ENCODE measurements around the gene RAB27B. TPM values are rescaled to one million over a fixed set of nuclear protein-coding genes. Genes with fewer than 3 reads are reported as not detected.

RAB27B gene
- total RNA-seq, 2 donors from 2014 or later, result 0.66 to 10.1 TPM

DNA sequence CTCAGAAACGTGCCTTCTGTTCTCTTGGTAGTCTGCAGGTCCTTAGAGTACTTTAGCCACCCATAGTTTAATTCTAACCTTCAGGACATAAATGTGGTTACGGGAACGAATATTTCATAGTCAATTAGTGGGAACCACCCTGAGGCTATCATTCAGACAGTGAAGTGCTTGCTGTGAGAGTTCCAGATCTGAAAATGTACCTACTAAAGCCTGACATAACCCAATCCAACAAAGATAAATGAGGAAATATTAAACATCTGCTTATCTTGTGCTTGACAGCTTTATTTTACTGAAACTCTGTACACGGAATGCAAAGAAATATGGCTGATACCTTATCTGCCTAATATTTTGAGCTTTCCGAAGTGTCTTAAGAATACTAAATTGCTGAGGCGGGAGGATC, 43.0 kb downstream of the RAB27B start:
- no peaks in the 10 kb centered on the region for H3K9me3 ChIP-seq
- DNase-seq (no peak), ATAC-seq (no peak)
- intact Hi-C loops (cut with DNase I), result no loop called here
- H3K27me3 ChIP-seq, result no peaks in the 10 kb centered on the region
- H3K27ac ChIP-seq, result no peak overlapping the region
- H3K4me1 ChIP-seq, result no peaks in the 10 kb centered on the region
- WGBS, 2 donors, result 75 to 83% methylated on average over 6 of the region's 6 CpGs
- H3K4me3 ChIP-seq, result no peak overlapping the region
- TF ChIP-seq POLR2A (IDR thresholded peaks at IDR 0.05), result no peak
- TF ChIP-seq, protein P1, sequence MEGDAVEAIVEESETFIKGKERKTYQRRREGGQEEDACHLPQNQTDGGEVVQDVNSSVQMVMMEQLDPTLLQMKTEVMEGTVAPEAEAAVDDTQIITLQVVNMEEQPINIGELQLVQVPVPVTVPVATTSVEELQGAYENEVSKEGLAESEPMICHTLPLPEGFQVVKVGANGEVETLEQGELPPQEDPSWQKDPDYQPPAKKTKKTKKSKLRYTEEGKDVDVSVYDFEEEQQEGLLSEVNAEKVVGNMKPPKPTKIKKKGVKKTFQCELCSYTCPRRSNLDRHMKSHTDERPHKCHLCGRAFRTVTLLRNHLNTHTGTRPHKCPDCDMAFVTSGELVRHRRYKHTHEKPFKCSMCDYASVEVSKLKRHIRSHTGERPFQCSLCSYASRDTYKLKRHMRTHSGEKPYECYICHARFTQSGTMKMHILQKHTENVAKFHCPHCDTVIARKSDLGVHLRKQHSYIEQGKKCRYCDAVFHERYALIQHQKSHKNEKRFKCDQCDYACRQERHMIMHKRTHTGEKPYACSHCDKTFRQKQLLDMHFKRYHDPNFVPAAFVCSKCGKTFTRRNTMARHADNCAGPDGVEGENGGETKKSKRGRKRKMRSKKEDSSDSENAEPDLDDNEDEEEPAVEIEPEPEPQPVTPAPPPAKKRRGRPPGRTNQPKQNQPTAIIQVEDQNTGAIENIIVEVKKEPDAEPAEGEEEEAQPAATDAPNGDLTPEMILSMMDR (IDR thresholded peaks at IDR 0.05), result no peak
- H3K36me3 ChIP-seq (replicated peaks in 1 of 2; ENCODE audit: insufficient read depth in 1 of 2, low read depth in 2 of 2), result no peaks in the 10 kb centered on the region

GRCh38 chr18:54872681-54873080, 44.4 kb downstream of the RAB27B start:
- WGBS, 2 donors, result 86 to 90% methylated on average over 1 of the region's 1 CpG
- H3K9me3 ChIP-seq, result no peaks in the 10 kb centered on the region
- H3K36me3 ChIP-seq (replicated peaks in 1 of 2; ENCODE audit: insufficient read depth in 1 of 2, low read depth in 2 of 2), result no peaks in the 10 kb centered on the region
- no peaks in the 10 kb centered on the region for H3K27me3 ChIP-seq
- DNase-seq (no peak), ATAC-seq (no peak)
- H3K27ac ChIP-seq, result no peak overlapping the region
- no peak for TF ChIP-seq POLR2A (IDR thresholded peaks at IDR 0.05)
- TF ChIP-seq, protein P1 (IDR thresholded peaks at IDR 0.05), result no peak
- no peak overlapping the region for H3K4me3 ChIP-seq
- no peaks in the 10 kb centered on the region for H3K4me1 ChIP-seq
- intact Hi-C loops (cut with DNase I), result no loop called here

- TF ChIP-seq, protein P1 (IDR thresholded peaks at IDR 0.05), result no peak
- TF ChIP-seq POLR2A (IDR thresholded peaks at IDR 0.05), result no peak
- Histone ChIP-seq H3K4me3 (no peak overlapping the region), H3K27me3 (no peaks in the 10 kb centered on the region), H3K36me3 (replicated peaks in 1 of 2; ENCODE audit: insufficient read depth in 1 of 2, low read depth in 2 of 2) (no peaks in the 10 kb centered on the region), H3K9me3 (no peaks in the 10 kb centered on the region), H3K4me1 (peaks cover 4% of the 10 kb centered on the region), H3K27ac (no peak overlapping the region)
- ATAC-seq, result no peak
- intact Hi-C loops (cut with DNase I), result no loop called here
- no peak for DNase-seq
- 47 to 67% methylated on average over 2 of the region's 2 CpGs for WGBS, 2 donors
Measured at GRCh38 chr18:54873884-54874255, 45.6 kb downstream of the RAB27B start.

DNA sequence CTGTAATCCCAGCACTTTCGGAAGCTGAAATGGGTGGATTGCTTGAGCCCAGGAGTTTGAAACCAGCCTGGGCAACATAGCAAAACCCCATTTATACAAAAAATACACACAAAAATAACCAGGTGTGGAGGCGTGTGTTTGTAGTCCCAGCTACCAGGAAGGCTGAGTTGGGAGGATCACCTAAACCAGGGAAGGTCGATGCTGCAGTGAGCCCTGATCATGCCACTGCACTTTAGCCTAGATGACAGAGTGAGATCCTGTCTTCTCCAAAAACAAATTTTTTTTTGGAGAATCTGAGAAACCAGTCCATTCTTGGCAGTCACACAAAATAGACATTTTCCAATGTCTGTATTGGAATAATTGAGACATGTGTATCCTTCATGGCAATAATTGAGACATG, 46.8 kb downstream of the RAB27B start:
- WGBS, 2 donors, result 76 to 81% methylated on average over 3 of the region's 3 CpGs
- Histone ChIP-seq H3K9me3 (no peaks in the 10 kb centered on the region), H3K27me3 (no peaks in the 10 kb centered on the region), H3K27ac (no peak overlapping the region), H3K36me3 (replicated peaks in 1 of 2; ENCODE audit: insufficient read depth in 1 of 2, low read depth in 2 of 2) (no peaks in the 10 kb centered on the region), H3K4me1 (peaks cover 4% of the 10 kb centered on the region), H3K4me3 (no peak overlapping the region)
- ATAC-seq (no peak), DNase-seq (no peak)
- intact Hi-C loops (cut with DNase I), result no loop called here
- no peak for TF ChIP-seq POLR2A (IDR thresholded peaks at IDR 0.05)
- TF ChIP-seq, protein P1 (IDR thresholded peaks at IDR 0.05), result no peak

DNA sequence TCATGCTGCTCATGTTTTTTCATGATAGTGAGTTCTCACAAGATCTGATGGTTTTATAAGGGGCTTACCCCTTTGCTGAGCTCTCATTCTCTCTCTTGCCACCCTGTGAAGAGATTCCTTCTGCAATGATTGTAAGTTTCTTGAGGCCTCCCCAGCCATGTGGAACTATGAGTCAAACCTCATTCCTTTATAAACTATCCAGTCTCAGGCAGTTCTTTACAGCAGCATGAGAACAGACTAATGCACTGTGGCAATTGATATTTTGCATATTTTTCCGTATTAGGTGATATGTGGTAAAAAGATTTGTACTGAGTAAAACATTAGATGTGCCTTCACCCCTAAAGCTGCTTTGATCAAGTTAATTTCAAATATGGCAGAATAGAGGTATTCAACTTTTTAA, 48.8 kb downstream of the RAB27B start:
- Histone ChIP-seq H3K9me3 (no peaks in the 10 kb centered on the region), H3K4me3 (no peak overlapping the region), H3K36me3 (replicated peaks in 1 of 2; ENCODE audit: insufficient read depth in 1 of 2, low read depth in 2 of 2) (no peaks in the 10 kb centered on the region), H3K4me1 (peaks cover 4% of the 10 kb centered on the region), H3K27me3 (no peaks in the 10 kb centered on the region), H3K27ac (no peak overlapping the region)
- DNase-seq, result no peak
- TF ChIP-seq POLR2A (IDR thresholded peaks at IDR 0.05), result no peak
- TF ChIP-seq, protein P1 (IDR thresholded peaks at IDR 0.05), result no peak
- 84 to 98% methylated on average over 1 of the region's 1 CpG for whole genome bisulfite sequencing, 2 donors
- ATAC-seq, result no peak
- intact Hi-C loops (cut with DNase I), result no loop called here
